Ishikawa (cell line): ENCODE data around the gene GNPTG.

Source experiments
- CREB1 ChIP-seq: IDR thresholded peaks from 2 replicates; pipeline ENCODE4 v1.6.1; 2012; ENCODE audit warnings: low read depth
- EGR1 ChIP-seq: IDR thresholded peaks from 2 replicates; pipeline ENCODE4 v1.6.1; 2012
- TAF1 ChIP-seq: IDR thresholded peaks from 2 replicates; pipeline ENCODE4 v1.6.1; 2012; ENCODE audit warnings: low read depth, mild to moderate bottlenecking
- TF ChIP-seq, protein P1 (sequence below): IDR thresholded peaks from 2 replicates; pipeline ENCODE4 v1.6.1; 2012

DNA sequence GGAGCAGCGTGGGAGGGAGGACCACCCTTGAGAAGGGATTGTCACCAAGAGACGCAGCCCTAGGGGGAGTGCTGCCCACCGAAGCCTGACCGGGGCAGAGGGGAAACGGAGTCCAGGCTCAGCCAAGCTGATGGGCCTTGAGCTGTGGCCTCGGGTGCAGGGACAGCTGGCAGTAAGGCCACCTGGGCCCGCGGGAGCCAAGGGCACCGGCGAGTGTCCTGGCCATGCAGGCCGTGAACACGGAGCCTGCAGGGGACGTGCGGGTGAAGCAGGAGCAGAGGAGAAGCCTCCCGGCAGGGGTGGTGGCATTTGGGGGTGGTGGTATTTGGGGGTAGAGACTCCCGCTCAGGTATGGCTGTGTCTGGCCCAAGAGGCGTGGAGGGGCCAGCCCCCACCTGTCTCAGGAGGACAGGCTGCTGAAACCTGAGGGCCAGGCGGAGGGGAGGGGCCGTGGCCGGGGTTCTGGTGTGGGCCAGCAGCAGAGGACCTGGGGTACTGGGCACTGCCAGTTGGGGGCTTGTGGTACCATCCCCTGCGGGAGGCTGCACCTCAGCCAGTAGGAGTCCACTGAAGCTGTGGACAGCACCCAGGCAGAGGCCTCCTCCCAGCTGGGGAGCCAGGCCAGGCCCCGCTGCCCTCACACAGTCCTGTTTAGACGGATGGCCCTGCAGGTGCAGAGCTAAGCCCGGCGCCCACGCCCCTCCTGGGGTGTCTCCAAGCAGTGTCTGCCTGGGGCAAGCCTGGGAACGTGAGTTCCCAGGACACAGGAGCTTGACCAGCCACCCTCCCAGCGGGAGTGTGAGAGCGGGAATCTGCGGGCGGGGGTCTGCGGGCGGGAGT lies 4.5 kb downstream of the GNPTG start:
- no peak for TF ChIP-seq TAF1
- TF ChIP-seq, protein P1, sequence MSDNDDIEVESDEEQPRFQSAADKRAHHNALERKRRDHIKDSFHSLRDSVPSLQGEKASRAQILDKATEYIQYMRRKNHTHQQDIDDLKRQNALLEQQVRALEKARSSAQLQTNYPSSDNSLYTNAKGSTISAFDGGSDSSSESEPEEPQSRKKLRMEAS: no peak
- no peak for TF ChIP-seq EGR1
- TF ChIP-seq CREB1: no peak
